RWPE1 (cell line): ENCODE measurements around the gene MED9.

Experiments
- CTCF ChIA-PET: fragments of 350-600 bp; sonication (Branson Sonifier 250); formaldehyde crosslinking; extraction: SDS; loops from one replicate; lab custom pipeline; 2021; lab: Yijun Ruan, JAX
- POLR2A ChIA-PET: fragments of 400-600 bp; formaldehyde crosslinking; extraction: SDS; loops from one replicate; lab custom pipeline; 2020; ENCODE audit warnings: antibody characterized with exemption; ENCODE audit not compliant: low non-redundant PET; lab: Yijun Ruan, JAX
- DNase-seq: peaks from one replicate; pipeline ENCODE4 v3.0.0; 2012; ENCODE audit warnings: low spot score
- H3K27ac ChIP-seq: fragments of 450-650 bp; 2 replicates; pipeline ENCODE4 v1.5.1; 2017
- CTCF ChIP-seq: fragments of 450-650 bp; conservative IDR thresholded peaks from 2 replicates; pipeline ENCODE4 v1.5.1; 2017; ENCODE audit warnings: low read depth, mild to moderate bottlenecking

The MED9 gene

GRCh38 chr17:17528696-17529652 is 52.2 kb downstream of the MED9 start:
- no peak for TF ChIP-seq CTCF
- no peak for DNase-seq
- no peak overlapping the region for H3K27ac ChIP-seq
- ChIA-PET CTCF (interaction anchor here (0.5 kb wide), 1 partner anchor 204 kb away, joined by 3 read pairs; no protein-coding TSS in a partner anchor), POLR2A (no interaction called here)

- DNase-seq: no peak
- ChIA-PET CTCF (interaction anchor here (0.7 kb wide), 1 partner anchor 347 kb away, joined by 6 read pairs; no protein-coding TSS in a partner anchor), POLR2A (no interaction called here)
- no peak overlapping the region for H3K27ac ChIP-seq
- TF ChIP-seq CTCF: no peak
These were observed 54.4 kb downstream of the MED9 start for GRCh38 chr17:17531156-17531555.

- DNase-seq: no peak
- TF ChIP-seq CTCF: no peak
- POLR2A ChIA-PET: no interaction called here
- H3K27ac ChIP-seq: no peak overlapping the region
- CTCF ChIA-PET: no interaction called here
These were observed 56.2 kb downstream of the MED9 start for GRCh38 chr17:17532991-17533390.

- POLR2A ChIA-PET: no interaction called here
- H3K27ac ChIP-seq: no peak overlapping the region
- CTCF ChIA-PET: no interaction called here
- DNase-seq: no peak
- TF ChIP-seq CTCF: no peak
These were observed 57.2 kb downstream of the MED9 start for GRCh38 chr17:17533901-17534441.

- ChIA-PET POLR2A (no interaction called here), CTCF (interaction anchor here (1.0 kb wide), 1 partner anchor 33 kb away, joined by 6 read pairs; no protein-coding TSS in a partner anchor)
- H3K27ac ChIP-seq: no peak overlapping the region
- no peak for TF ChIP-seq CTCF
- DNase-seq: no peak
These were observed 59.2 kb downstream of the MED9 start for GRCh38 chr17:17535957-17536356.

GRCh38 chr17:17536702-17537101 is 59.9 kb downstream of the MED9 start:
- ChIA-PET POLR2A (no interaction called here), CTCF (no interaction called here)
- no peak for DNase-seq
- no peak overlapping the region for H3K27ac ChIP-seq
- TF ChIP-seq CTCF: no peak
